Stimulated activated CD4-positive, alpha-beta T cell treated with anti-CD3 and anti-CD28 coated beads, Interleukin-12 subunit alpha, Interleukin-12 subunit beta, amount 100 ng/mL, for 48 hours (primary cell): ENCODE data around the gene ABCG1.
A peak's percentile ranks its signal among the peaks of the same experiment; 100 is the strongest.

ENCODE experiments used
- DNase-seq, 3 donors: peaks; one replicate each; pipeline ENCODE4 v3.0.0-alpha.2; 2020; ENCODE audit warnings: low read depth in 2 of 3, low spot score in 1 of 3

Gene ABCG1

GRCh38 chr21:42319376-42319775 is 100.4 kb downstream of the ABCG1 start:
- no peak for DNase-seq

DNA sequence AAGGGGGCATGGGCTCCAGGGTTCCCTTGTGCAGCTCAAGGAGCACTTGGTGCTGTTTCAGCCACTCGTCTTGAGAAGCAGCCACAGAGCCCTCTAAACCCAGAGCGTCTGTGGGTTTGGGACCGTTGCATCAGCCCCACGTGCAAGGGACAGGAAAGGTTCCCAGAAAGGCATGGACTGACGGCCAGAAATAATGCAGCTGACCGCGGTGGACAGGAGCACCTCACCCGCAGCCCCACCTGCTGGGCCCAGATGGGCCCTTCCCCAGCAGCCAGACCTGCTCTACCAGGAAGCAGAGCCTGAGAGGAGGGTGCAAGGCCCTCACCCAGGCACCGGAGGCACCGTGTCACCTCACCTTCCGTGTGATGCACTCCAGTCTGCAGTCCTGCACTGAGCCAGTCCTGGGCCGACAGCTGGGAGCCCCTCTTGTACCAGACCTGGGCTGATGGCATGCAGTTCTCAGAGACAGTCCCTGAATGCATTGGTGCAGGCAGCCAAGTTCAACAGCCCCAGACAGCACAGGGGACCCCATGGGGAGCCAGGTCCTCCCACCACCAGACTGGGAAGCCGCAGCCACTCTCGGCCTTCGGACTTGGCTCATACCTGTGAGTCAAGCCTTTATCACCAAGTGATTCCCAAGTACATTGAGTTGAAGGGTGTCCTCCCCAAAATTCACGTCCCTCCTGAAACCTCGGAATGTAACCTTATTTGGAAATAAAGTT is 101.1 kb downstream of the ABCG1 start:
- DNase-seq, result no peak

DNA sequence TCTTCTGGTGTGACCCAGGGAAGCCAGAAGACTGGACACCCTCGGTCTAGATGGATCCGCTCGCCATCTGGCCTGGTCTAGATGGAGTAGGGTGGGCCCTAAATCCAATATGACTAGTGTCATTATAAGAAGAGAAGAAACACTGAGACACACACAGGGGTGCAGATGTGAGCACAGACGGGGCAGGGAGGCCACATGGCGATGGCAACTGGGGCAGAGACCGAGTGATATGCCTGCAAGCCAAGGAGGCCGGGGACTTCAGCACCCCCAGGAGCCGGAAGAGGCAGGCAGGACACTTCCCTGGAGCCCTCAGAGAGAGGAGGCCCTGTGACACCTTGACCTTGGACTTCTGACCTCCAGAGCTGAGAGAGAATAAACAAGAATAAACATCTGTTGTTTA is 101.9 kb downstream of the ABCG1 start:
- DNase-seq, result no peak

DNA sequence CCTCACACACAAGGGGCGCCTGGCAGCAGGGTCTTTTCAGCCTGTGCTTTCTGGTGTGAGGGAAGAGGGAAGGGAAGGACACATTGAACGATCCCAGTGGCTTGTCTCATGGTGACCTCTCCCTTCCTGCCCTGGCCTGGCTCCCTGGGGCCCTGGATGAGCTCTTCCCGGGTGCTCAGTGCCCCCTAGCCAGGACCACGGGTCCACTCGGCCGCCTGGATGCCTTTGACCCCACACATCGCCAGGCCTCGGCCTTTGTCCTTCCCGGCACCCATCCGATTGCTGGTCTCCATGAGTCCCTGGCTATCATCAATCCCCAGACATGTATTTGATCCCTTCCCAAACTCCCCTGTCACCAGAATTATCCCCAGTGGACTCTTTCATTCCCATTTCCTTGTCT is 102.3 kb downstream of the ABCG1 start:
- no peak for DNase-seq

DNA sequence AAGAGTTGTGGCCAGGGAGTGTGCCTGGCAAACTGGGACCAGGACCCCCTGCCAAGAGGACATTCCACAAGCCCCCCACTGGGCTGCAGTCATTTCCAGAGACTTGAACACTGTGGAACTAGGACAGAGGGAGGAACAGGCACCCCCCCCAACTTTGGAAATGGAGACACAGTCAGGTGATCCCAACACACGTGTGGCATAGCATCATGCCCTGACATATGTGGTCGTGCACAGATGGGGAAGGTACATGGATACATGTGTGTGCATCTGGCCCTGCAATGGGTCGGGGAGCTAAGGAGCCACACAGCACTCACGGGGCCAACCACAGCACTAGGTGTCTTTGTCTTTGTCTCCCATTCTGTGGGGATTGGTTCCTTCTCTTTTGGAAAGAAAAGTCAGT is 102.9 kb downstream of the ABCG1 start:
- DNase-seq, result no peak

DNA sequence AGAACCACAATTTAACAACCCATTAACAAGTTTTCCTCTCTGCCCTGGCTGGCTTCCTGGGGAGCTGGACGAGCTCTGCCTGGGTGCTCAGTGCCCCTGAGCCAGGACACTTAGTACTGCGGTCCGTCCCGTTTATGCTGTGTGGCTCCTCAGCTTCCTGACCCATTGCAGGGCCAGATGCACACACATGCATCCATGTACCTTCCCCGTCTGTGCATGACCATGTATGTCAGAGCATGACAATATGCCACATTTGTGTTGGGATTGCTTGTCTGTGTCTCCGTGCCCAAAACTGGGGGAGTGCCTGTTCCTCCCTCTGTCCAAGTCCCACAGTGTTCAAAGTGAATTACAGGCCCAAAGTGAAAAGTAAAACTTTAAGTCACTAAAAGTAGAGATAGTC is 106.0 kb downstream of the ABCG1 start:
- no peak for DNase-seq

DNA sequence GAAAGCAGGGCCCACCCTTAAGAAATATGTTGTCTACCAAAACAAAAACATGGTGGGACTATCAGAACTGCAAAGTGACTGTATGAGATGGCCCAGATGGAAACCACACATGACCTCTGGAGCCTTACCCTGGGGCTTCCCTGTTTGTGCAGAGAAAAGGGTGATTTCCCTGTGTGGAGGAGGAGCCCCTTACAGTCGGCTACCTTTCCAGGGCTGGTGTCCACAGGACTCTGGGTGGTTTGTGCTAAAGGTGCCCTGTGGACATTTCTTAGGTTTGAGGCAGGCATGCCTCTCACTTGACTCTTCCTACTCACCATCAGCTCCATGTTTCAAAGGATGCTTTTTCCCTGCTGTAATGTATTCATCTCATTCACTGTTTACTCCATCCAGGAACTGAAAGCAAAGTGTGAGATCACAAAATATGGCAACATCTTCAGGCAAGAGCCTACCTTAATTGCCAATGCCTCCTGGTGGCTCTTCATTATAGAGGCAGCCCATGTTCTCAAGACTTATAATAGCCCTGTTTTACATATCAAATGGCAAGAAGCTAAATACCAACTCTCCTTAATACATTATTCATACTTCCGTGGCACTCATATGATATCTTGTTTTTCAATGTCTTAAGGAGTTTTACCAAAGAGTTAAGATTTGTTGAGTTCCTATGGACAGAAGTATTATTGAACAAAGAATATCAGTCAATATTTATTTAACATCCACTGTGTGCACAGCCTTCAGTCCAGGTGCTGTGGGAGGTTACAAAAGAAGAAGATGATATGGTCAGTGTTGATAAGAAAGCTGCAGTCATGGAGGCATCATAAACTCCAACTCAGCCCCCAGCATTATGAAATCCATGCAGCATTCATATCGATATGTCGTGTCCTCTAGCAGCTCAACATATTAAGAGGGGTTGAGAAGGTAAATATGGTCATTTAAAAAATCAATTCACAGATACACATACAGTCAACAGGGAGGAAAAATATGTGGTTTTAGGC is 111.7 kb downstream of the ABCG1 start:
- no peak for DNase-seq

- no peak for DNase-seq
Measured at GRCh38 chr21:42331660-42332059, 112.7 kb downstream of the ABCG1 start.

DNA sequence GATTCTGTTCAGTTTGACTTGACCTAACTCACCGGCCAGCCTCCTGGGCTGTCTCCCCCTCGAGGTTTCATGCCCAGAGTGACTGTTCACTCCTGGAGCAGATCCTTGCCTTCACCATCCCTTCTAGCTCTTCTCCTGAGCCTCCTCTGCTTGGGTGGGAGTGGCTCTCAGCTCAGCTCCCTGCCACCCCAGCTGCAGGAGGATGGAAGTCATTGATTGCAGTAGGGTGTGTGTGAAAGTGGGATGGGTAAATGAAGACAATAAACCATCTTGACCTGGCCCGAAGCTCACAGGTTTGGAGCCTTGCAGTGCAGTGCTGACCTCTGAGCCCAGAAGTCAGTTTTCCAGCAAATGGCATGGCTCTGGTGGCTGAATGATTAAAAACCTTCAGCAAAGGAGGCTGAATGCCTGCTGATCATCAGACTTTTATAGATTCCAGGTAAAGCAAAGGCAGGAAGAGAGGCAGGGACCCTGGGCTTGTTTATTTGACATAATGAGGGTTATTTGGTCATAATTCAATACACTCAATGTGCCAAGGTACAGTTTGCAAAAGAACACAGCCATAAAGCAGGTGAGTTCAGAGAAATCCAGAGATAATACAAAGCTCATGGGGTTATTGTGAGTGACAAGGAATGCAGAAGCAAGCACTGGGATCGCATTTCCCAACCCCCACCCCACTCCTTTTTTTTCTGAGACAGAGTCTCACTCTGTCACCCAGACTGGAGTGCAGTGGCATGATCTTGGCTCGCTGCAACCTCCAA is 113.8 kb downstream of the ABCG1 start:
- no peak for DNase-seq

DNA sequence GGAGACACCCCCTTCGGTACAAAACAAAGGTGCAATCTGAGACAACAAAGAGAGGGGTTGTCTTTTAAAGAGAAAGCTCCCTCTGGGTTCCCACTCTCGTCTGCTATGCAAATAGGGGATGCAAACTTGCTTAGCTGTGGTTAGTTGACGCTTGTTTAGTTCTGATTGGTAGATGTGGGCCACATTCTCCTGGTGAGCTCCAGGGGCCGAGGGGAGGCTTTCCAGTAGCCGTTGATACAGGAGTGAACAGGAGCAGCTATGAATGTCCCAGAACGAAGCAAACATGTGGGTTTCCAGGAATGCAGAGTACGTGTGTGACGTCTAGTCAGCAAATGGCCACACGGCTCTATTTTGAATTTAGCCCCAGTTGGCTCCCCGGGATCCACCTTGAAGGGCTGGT is 117.1 kb downstream of the ABCG1 start:
- DNase-seq, result no peak

DNA sequence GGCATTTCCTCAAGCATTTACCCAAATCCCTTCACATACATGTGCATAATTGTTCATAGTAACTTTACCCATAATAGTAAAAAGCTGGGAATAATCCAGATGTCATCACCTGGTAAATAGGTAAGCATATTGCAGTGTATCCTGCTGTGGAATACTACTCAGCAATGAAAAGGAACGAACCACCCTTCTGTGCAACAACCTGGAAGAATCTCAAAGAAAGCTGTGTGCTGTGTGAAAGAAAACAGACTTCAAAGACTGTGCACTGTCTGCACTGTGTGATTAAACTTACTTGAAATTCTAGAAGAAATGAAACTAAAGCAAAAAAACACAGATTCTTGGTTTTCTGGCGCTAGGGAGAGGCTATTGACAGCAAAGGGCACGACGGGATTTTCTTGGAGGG is 118.3 kb downstream of the ABCG1 start:
- DNase-seq, result no peak

DNA sequence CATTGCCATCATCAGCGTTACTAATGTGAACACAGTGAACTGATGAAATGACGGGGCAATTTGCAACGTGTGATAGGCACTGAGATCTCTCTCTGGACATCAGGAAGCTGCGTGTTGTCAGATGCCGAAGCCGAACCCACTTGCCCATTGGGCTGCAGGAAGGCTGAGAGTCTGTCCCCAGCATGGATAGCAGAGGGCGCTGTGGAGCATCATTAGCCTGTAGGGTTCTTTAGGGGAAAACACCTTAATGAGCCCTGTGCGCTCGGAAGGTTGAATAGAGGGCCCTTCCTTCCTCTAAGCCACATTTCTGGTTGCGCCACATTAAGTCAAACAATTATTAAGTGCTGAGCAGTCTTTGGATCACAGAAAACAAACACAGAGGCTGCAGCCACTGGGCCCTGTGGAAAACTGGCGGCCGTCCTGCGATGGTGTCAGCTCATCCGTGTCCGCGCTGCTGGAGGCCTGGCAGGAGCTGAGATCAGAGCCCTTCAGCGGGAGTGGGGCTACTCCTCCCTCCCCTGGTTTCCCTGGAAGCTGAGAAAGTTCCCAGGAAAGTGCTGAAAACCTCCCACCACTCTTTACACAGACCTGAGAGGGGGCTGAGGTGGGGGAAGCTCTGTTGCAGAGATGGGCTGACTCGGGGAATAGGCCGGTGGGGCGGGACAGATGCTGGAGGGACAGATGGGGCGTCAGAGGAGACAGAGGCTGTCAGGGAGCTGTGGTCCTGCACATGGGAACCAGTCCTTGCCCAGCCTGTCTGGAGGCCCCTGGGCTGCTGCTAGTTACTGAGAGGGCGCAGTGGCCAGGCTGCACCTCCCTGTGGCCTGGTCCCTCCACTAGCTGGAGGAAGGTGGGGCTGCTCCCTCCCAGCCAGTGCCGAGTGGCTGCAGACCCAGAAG is 119.1 kb downstream of the ABCG1 start:
- DNase-seq, result peak; percentile 69 to 76 (median 71)

DNA sequence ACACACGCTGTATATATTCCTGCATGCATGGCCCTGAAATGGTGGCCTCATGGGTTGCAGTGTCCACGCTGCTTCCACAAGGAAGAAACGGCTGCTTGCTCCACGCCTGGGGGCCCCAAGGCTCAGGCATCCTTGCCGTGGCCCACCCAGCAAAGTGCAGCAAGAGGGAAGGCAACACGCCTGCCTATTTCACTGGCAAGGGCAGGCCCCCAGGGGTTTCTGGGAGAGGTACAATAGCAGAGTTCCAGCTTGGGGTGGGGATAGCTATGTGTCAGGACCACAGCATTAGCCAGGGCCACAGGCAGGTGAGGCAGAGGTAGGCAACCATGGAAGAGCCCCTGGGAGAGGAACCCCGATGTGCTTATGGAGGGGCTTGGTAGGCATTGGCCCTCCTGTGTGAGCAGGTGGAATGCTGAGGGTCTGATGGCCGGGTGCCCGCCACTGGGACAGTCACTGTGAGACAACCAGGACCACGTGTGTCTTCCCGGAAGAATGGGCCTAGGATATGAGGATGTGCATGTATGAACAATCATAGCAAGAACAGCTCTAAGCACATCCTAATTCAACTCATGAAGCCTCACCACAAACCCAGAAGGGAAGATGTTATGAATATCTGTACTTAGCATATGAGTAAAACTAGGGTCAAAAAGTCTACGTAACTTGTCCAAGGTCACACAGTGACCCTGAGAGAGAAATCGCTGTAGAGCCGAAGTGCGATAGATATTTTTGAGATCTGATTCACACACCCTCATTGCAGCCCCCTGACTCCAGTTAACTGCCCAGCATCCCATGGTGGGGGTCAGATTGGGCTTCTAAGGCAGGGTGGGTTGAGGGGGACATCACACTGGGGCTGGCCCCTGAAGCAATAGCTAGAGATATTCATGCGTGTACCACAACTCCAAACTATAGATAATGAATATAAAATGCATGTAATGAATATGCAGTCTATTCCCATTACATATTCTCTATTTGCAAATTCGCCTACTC is 120.1 kb downstream of the ABCG1 start:
- DNase-seq, result peak in 1 of 3 donors; percentile 9

DNA sequence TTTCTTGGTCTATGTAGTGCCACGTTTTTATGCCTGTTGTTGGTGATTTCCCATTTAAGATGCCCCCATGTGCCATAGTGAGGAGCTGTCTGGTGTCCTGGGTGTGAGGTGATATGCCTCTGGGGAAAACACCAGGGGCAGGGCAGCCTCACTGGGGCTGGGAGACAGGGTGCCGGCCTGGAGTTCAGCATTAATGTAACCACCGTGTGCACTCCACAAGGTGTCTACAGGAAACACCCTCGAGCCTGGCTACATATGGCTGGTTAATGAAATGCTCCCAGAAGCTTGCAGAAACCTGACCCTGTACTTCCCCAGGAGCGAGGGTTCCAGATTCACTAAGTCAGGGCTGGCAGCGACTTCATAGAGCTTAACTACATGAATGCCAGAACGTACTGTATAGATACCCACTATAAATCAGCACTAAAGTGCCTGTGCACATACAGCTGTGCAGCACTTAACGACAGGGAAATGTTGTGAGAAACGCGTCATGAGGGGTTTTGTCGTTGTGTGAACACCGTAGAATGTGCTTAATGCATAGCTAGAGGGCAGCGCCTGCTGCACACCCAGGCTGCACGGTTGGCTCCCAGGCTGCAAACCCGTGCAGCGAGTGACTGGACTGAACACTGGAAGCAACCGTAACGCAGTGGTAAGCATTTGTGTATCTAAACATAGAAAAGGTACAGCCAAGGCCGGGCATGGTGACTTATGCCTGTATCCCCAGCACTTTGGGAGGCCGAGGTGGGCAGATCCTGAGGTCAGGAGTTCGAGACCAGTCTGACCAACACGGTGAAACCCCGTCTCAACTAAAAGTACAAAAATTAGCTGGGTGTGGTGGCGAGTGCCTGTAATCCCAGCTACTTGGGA is 121.5 kb downstream of the ABCG1 start:
- DNase-seq, result no peak

- DNase-seq, result no peak
Measured at GRCh38 chr21:42341776-42342542, 123.0 kb downstream of the ABCG1 start.

DNA sequence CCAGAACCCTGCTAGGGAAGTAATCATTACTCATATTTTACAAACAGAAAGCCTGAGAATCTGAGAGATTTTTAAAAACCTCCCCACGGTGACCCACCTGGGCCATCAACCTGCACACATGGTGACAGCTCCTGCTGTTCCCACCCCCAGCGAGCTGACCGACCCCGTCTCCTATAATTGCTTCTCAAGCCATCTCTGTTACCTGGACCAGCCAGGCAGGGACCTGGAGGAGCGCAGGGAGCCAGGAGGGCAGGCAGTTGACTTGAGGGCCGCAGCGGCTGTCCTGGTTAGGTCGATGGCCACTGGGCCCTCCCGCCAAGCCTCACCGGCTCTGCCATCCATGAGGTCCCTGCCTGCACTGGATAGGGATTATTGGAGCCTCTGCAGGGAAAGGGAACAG is 124.2 kb downstream of the ABCG1 start:
- DNase-seq, result no peak

GRCh38 chr21:42343556-42343955 is 124.6 kb downstream of the ABCG1 start:
- no peak for DNase-seq
